ENCODE data around the gene GDAP1L1.

GDAP1L1 gene

DNA sequence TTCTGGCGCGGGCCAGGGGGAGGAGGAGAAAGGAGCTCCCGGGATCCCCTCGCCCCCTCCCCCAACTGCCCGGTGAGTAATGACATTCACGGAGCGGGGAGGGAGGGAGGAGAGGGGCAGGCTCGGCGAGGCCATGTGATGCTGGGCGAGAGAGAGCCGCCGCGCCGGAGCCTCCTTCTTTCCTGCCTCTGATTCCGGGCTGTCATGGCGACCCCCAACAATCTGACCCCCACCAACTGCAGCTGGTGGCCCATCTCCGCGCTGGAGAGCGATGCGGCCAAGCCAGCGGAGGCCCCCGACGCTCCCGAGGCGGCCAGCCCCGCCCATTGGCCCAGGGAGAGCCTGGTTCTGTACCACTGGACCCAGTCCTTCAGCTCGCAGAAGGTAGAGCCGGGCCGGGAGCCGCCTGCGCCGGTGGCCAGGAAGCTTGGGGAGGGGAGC is at the start of gene GDAP1L1:
Gene GDAP1L1 (plus strand): TSS at position 178 of the 441 bp plus-strand sequence. CDS start 27 bp downstream, at position 205.
- no peak for DNase-seq

DNA sequence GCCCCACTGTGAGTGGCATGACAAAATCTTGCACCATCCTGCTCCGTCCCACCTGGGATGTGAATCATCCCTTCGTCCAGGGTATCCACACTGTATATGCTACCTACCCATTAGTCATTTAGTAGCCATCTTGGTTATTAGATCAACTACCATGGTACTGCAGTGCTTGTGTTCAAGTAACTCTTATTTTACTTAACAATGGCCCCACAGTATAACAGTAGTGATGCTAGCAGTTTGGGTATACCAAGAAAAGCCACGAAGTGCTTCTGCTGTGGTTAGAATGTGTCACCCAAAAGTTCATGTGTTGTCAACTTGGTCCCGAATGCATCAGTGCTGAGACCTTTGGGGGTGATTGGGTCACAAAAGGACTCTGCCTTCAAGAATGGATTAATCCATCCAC is 48.2 kb upstream of the GDAP1L1 start:
- no peak for DNase-seq

DNA sequence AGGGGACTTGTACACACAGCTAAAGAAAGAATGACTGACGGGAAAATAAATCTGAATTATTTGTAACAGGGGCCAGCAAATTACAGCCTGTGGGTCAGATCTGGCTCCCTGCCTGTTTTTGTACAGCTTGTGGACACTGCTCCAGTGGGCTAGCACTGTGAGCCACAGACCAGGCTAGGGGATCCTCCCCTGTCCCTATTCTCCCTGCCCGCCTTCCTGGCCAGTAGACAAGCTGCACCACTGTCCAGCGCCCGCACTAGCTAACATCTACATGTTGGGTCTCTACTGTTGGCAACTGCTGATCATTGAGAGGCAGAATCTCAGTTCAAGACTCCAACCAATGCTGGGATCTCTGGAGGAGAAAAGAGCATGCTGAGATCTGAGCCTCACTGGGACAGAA is 47.2 kb upstream of the GDAP1L1 start:
- DNase-seq: no peak

DNA sequence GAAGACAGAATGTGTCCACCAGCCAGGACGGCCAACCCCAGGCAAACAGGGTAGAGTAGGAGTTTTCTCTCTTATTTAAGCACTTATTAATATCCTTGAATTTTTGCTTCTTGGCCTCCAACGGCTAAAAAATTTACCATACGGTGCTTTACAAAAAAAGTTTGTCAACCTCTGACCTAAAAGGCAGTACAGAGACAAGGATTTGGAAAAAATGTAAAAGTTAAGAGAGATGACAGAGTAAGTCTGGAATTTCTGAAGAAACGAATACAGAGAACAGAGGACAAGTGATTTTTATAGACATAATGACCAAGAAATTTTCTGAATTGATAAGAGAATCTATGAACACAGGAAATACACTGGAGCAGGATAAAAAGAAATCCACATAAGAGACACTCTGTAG is 46.7 kb upstream of the GDAP1L1 start:
- no peak for DNase-seq

DNA sequence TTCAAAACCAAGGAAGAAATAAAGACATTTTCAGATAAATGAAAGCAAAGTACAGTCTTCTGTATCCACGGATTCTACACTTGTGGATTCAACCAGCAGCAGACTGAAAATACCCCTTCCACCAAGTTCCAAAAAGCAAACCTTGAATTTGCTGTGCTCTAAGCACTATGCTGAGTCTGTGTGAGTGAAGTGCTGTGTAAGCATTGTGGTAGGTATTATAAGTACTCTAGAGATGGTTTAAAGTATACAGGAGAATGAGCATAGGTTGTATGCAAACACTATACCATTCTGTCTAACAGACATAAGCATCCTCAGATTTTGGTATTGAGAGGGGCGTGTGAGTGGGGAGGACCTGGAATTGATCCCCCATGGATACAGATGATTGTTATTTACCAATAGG is 46.1 kb upstream of the GDAP1L1 start:
- no peak for DNase-seq

DNA sequence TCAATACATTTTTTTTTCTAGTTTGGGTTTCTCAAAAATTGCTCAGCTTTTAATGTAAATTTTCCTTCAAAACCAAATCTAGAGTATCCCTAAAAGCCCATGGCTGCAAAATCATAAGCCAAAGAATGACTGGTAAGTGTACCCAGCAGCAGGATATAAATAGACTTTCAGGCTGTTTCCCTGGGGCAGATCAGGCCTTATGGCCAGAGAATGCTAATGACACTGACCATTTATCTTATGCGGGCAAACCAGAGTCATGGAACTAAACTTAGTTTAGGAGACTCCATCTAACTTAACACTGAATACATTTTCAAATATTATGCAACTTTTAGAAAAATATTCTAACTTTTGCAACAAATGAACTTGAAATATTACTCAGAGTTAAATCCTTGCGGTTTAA is 43.9 kb upstream of the GDAP1L1 start:
- no peak for DNase-seq

DNA sequence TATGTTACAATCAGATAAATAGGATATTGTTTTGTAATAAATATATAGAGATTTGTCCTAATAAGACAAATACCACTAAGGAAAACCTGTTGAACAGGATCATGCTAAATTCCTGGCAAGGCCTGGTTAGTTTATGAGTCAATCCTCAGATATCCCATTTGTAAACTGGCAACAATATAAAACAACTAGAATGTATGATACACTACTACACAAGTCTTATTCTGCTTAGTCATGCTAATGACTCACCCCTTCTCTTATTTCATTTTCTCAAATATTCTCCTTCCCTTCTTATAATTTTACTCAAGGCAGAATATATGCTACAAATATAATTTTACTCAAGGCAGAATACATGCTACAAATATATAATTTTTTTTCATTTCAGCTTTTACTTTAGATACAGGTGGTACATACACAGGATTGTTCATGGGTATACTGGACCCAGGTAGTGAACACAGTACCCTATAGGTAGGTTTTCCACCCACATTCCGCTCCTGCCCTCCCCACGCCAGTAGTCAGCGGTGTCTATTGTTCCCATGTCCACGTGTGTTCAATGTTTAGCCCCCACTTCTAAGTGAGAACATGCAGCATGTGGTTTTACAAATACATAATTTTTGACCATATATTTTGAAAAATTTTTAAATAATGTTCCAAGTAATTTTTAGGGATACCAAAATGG is 42.8 kb upstream of the GDAP1L1 start:
- no peak for DNase-seq

DNA sequence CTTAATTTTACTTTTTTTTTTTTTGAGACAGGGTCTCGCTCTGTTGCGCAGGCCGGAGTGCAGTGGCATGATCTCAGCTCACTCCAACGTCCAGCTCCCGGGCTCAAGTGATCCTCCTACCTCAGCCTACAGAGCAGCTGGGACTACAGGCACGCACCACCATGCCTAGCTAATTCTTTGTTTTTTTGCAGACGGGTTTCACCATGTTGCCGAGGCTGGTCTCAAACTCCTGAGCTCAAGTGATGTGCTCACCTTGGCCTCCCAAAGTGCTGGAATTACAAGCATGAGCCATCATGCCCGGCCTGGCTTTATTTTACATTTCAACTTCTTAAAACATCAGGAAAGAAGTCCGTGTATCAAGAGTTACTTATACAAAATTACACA is 42.3 kb upstream of the GDAP1L1 start:
- DNase-seq: no peak

DNA sequence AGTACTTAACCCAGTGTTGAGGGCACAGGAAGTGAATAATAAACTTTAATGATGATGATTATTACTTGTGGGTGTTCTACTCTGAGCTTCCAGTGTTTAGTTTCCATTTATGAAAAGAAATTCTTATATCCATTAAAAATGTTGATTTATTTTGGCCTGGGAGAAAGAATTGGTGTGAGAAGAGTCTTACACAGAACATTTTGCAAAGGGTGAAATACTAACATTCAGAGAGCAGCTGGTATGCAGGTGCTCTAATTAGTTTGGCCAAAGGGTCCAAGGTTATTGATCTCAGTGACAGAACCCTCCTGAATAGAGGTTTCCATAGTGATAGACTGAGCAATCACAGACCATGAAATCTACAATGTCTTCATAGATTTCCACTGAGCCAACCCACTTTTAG is 41.0 kb upstream of the GDAP1L1 start:
- no peak for DNase-seq

DNA sequence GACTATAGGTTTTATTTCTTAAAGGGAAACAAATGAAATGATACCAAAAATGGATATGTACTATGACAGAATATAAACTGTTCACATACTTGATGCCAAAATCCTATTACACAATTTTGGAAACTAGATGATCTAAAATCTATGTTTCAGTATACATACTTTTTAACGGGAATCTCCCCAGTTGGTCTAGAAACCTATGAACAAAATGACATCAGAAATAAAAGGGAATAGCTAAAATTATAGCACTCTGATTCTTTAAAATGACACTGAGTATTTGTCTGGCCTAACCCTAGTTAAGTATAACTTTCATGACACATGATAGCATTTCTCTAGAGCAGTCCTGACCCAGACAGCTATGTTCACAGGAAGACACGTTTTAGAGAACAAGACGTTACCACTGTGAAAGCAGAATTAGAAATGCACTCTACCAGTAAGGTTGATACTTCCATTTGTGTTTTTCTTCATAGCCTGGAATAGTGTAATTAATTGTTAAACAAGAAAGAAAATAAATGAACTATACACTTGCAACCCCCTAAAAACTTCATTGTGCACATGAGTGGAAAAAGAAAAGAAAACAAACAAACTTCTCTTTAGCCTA is 39.9 kb upstream of the GDAP1L1 start:
- no peak for DNase-seq

DNA sequence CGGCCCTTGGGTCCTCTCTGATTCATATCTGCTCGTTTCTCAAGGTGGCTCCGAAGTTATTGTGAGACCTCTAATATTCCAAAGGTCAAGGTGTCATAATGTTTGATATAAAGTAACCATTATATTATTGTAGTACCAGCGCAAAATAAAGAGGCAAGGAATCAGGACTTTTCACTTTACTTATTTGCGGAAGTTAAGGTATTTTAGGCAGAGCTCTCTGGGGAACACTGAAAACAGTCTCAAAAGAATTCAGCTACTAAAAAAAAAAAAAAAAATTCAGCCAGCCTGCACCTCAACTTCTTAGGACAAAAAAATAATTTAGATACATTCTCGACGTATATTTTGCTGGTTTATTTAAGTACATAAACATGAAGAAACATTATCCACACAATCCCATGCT is 38.9 kb upstream of the GDAP1L1 start:
- no peak for DNase-seq

DNA sequence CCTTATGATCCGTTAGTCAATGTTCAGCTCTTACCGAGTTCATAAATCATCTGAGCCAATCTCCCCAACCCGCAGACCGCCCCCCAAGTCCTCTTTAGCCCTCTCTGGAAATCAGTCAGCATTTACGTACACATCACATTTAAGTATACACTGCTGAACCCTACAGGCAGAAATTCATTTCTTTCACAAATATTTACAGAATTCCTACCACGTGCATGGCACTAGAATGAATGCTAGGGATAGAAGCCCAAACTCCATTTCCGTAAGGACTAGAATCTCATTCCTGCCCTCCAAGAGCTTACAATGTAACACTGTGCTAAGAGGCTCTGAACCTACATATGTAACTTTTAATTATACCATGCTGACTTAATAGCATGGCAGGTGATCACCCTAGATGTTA is 38.3 kb upstream of the GDAP1L1 start:
- no peak for DNase-seq

DNA sequence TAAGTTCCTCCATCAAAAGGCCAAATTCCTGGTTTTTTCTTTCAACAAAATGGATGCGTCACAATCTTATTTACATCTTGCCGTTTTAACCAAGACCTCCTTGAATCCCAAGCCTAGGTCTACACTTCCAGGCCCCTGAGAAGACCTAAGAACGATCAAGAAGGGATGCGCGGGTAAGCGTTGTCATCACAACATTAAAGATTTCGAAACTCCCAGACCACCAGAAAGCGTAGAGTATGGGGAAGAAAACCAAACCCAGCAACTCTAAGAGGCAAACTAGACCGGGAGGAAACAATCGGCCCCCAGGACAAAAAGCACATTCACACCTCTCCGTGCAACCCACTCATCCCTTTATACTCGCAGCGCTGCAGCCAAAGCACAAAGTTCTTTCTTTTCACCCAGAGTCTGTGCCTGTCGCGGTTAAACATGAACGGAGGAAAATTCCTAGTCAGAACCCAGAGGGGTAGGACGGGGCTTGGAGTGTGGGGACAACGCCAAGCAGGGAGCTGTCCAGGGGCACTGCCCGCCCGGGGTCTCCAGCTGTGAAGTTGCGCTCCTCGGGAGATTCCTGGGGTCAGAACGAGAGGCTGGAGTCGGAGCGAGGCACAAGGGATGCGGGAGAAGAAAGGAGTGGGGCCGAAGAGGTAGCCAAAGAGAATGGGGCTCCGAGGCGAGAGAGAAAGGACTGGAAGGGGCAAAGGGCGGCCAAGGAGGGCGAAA is 37.3 kb upstream of the GDAP1L1 start:
- no peak for DNase-seq

DNA sequence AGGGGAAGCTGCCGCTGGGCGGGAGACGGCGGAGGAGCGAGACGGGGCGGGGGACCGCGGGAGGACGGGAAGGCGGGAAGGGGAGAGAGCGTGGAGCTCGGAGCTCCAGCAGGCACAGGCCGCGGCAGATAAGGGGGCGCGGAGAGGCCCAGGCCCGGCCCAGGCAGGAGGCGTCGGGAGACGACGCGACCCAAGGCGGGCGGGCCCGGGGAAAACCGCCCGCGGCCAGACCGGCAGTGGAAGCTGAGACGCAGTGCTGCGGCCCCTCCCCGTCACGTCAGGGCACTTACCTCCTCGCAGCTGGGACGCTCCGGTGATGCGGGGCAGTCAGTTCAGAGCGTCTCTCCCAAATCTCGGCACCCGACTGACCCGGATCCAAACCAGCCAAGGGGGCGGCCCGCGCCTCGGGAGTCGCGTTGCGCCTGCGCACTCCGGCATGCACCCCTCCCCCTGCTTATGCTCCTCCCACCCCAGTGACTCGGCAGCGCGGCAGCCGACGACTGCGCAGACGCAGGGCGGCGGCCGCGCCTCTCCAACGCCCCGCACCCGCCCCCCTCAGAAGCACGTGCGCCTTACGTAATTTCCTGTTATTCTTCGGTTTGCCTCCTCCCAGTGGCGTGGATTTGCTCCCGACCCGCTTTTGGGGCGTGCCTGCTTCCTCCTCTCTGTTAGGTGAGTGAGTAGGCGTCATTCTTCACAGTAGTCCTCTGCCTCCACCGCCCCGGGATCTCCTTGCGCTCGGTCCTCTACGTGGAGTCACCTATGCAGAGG is 36.5 kb upstream of the GDAP1L1 start, which contains the start of gene OSER1:
Gene OSER1 (minus strand): TSS at position 366 of the 771 bp plus-strand sequence. CDS start 3,814 bp downstream, outside the sequence.
- DNase-seq: peak; percentile 97

DNA sequence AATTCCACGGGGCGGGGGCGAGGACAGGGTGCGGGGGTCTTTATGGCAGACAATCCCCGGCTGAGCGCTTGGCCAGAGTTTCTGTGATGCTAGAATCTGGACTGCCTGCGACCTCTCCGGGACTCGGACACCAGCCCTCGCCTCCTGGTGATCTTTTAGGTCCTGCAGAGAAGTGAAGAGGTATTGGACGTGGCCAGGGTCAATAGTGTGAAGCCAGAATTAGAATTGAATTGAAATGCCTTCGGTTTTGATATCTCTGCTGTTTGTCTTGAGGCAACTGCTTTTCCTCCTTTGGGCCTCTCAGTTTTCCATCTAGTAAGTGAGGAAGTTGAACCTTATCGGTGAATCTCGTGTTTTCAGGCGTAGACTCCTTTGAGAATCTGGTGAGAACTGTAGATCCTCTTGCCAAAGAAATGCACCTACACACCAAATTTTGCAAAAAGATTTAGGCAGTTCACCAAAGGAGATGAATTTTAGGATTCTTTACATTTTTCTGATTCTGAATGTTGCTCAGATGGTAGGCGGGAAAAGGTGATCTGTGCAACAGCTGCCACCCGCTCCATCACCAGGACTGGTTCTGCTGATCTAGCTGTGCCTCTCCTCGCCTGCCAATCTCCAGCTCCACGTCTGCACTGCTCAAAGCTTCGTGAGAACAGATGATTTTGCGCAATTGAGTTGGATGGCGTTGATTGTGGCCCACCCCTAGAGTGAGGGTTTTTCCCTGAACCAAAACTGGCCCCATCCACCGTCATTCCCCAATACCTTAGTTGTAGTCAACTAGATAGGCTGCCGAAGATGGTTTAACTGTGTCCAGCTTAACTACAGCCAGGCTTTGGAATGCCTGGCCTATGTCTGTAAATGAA is 35.7 kb upstream of the GDAP1L1 start:
- DNase-seq: no peak

DNA sequence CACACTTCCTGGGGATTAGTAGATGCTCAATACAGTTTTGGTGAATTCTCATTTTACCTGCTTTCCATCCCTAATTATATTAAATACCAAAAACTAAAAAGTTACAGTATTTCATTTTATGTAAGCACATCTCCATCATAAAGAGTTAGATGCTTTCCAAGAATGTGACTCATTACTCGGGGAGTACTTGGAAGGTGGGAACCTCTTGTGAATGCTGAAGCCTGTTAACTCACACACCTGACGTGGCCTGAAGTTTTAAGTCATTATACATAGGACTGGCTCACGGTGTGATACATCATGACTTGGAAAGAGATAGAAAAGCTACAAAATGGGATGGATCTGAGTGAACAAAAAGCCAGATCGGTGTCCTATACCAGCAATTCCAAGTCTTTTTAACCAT is 34.3 kb upstream of the GDAP1L1 start:
- no peak for DNase-seq

DNA sequence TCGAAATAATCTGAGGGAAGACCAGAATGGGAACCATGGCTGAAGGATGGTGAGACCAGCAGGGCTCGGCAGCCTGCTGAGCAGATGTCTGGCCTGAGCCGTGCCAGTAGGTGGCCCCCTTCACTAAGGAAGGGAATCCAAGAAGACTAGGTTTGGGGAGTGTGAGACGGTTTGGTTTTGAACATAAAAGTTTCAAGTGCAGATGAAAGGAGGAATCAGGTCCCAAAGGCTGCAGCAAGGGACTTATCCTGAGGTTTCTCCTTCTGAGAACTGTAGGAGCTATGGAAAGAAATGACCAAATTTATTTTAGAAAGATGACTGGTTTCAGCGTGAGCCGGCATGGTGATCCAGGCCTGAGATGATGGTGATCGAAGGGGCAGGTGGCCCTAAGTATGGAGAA is 32.0 kb upstream of the GDAP1L1 start:
- DNase-seq: peak; percentile 71

DNA sequence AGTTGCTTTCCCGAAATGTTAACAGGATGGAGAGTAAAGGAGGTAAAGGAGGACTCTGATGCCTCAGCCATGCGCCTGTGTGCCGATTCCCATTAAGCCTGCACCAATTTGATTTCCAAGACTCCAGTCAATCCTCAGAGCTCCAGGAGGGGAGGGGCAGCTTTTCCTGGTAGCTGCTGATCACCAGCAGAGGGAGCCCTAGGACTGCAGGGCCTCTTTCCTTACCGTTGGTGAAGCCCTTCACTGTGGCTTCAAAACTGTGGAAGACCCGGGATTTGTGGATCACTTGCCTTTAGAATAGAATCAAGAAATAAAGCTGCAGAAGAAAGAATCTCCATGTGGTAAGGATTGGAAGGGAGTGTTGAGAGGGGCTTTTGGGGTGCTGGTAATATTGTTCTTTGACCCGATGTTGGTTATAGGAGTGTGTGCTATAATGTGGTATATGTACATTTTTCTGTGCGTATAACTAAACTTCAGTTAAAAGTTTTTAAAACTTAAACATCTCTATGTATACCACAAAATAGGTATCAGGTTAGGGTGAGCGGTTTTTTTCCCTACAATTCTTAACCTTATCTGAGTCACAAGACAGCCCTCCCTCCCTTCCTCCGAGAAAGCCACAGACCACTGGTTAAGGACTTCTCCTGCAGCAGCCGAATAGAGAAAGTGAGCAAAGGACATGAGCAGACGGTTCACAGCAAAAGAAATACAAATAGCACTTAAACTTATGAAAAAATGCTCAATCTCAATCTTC is 29.6 kb upstream of the GDAP1L1 start:
- peak; percentile 56 for DNase-seq

DNA sequence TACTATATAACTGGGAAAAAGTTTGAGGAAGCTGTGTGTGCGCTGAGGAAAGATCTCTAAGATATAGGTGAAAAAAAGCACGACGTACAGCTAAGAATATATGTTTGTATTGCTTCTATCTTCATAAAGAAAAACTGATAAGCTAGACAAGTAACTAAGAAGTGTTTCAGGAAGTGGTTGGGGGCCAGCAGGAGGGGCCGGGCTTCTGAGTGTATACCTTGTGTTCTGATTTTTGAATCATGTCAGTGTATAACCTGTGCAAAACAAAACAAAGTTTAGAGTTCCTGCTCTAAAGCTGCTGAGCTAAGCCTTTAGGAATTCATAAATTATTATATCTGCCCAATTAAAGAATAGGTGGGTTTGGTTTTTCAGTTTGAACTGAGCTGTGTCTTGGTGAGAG is 28.7 kb upstream of the GDAP1L1 start:
- DNase-seq: peak; percentile 36

DNA sequence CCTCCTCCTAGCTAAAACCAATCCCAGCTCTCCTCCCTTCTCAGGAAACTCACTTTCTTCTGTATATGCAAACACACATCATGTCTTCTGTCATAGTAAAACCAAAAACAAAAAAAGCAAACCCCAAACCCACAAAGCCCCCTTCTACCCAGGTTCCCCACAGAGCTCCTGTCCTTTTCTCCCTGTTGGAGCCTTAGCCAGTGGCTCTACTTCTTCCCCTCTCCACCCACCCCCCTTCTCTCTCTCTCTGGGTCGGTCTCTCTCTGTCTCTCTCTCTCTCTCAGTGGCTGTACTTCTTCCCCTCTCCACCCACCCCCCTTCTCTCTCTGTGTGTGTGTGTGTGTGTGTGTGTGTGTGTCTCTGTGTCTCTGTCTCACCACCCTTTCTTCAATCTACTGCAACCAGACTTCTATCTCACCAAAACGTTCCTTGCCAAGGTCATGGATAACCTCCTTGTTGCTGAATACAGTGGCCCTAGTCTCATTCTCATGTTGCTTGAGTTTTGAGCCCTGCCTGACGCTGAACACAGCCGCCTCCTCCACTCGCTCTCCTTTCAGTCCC is 27.9 kb upstream of the GDAP1L1 start:
- DNase-seq: no peak

DNA sequence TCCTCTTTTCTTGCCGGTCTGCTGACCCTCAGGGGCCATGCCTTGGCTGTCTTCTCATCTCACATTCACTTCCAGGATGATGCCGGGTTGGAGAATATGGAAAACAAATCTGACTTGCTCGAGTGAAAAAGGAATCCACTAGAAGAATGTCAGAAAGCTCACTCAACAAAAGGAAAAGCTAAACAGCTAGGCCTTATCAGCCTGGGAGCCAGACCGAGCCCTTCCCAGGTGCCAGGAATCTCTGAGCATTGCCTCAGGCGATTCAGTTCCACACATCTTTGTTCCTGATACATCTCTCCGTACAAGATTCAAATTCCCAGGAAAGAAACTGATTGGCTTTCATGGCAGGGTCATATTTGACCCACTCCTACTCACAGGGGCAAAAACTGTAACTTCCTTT is 27.3 kb upstream of the GDAP1L1 start:
- DNase-seq: no peak
